Osteoblast (primary cell): ENCODE measurements around the gene ELOVL6. TPM values are rescaled to one million over a fixed set of nuclear protein-coding genes. Genes with fewer than 3 reads are reported as not detected.
A peak's percentile ranks its signal among the peaks of the same experiment; 100 is the strongest.

Experiments used
- DNase-seq: peaks from one replicate; pipeline ENCODE4 v3.0.0; 2011; ENCODE audit warnings: low spot score, mixed read lengths; ENCODE audit not compliant: insufficient read length; ENCODE audit errors: missing footprints
- H2AFZ ChIP-seq: 2 replicates; pipeline ENCODE4 v1.6.0; 2011; ENCODE audit warnings: mild to moderate bottlenecking, low read length
- H3K27ac ChIP-seq: 2 replicates; pipeline ENCODE4 v1.5.1; 2011; ENCODE audit warnings: mild to moderate bottlenecking, low read depth, low read length, moderate library complexity
- H3K27me3 ChIP-seq: 2 replicates; pipeline ENCODE4 v1.6.0; 2012; ENCODE audit warnings: mild to moderate bottlenecking, control low read depth, inconsistent platforms, low read length, moderate library complexity; ENCODE audit not compliant: insufficient read depth
- H3K36me3 ChIP-seq: 2 replicates; pipeline ENCODE4 v1.5.1; 2011; ENCODE audit warnings: mild to moderate bottlenecking, low read length, control low read depth, moderate library complexity; ENCODE audit not compliant: insufficient read depth
- H3K4me1 ChIP-seq: 2 replicates; pipeline ENCODE4 v1.5.1; 2011; ENCODE audit warnings: mild to moderate bottlenecking, low read length, control low read depth, moderate library complexity; ENCODE audit not compliant: insufficient read depth
- H3K4me2 ChIP-seq: 2 replicates; pipeline ENCODE4 v1.6.0; 2011; ENCODE audit warnings: mild to moderate bottlenecking, low read length; ENCODE audit not compliant: insufficient read depth
- H3K4me3 ChIP-seq: fragments of 200-600 bp; sonication (generic); 3 replicates; pipeline ENCODE4 v1.5.1; 2012; ENCODE audit warnings: mild to moderate bottlenecking, low read length, inconsistent platforms; ENCODE audit not compliant: insufficient read depth
- H3K79me2 ChIP-seq: 2 replicates; pipeline ENCODE4 v1.6.0; 2012; ENCODE audit warnings: mild to moderate bottlenecking, low read length, control low read depth, inconsistent platforms; ENCODE audit not compliant: insufficient read depth
- H3K9me3 ChIP-seq: 2 replicates; pipeline ENCODE4 v1.5.1; 2011; ENCODE audit warnings: low read depth, low read length, control low read depth
- H4K20me1 ChIP-seq: 2 replicates; pipeline ENCODE4 v1.6.0; 2012; ENCODE audit warnings: mild to moderate bottlenecking, low read length, control low read depth; ENCODE audit not compliant: insufficient read depth
- CTCF ChIP-seq: IDR thresholded peaks from 2 replicates; pipeline ENCODE4 v1.5.1; 2011; ENCODE audit warnings: mild to moderate bottlenecking, low read depth, low read length, moderate library complexity; ENCODE audit errors: extremely low read depth
- total RNA-seq: library from RNA; depleted of rRNA; stranded (reverse); fragments of >200 nt; gene quantifications from 2 replicates; pipeline ENCODE4 v1.2.3, GENCODE V29; 2012

Gene ELOVL6
- total RNA-seq, 1 donor: 12.7 TPM

GRCh38 chr4:110002326-110002725 is 196.1 kb downstream of the ELOVL6 start:
- no peaks in the 10 kb centered on the region for H3K9me3 ChIP-seq
- DNase-seq: no peak
- H3K4me3 ChIP-seq: no peak overlapping the region
- no peak overlapping the region for H3K27ac ChIP-seq
- H3K79me2 ChIP-seq: no peaks in the 10 kb centered on the region
- no peak overlapping the region for H3K4me2 ChIP-seq
- H3K4me1 ChIP-seq: no peaks in the 10 kb centered on the region
- no peak for TF ChIP-seq CTCF
- no peaks in the 10 kb centered on the region for H3K36me3 ChIP-seq
- no peak overlapping the region for H2AFZ ChIP-seq
- H3K27me3 ChIP-seq: peaks cover 6% of the 10 kb centered on the region
- no peaks in the 10 kb centered on the region for H4K20me1 ChIP-seq

GRCh38 chr4:109999585-109999912 is 198.9 kb downstream of the ELOVL6 start:
- Histone ChIP-seq H3K27me3 (peaks cover 21% of the 10 kb centered on the region), H3K9me3 (no peaks in the 10 kb centered on the region), H3K36me3 (no peaks in the 10 kb centered on the region), H3K79me2 (no peaks in the 10 kb centered on the region), H2AFZ (no peak overlapping the region), H3K4me3 (no peak overlapping the region), H3K4me1 (no peaks in the 10 kb centered on the region), H4K20me1 (no peaks in the 10 kb centered on the region), H3K4me2 (no peak overlapping the region), H3K27ac (no peak overlapping the region)
- DNase-seq: no peak
- no peak for TF ChIP-seq CTCF

- Histone ChIP-seq H3K27ac (no peak overlapping the region), H3K4me1 (no peaks in the 10 kb centered on the region), H2AFZ (no peak overlapping the region), H3K79me2 (no peaks in the 10 kb centered on the region), H3K9me3 (no peaks in the 10 kb centered on the region), H3K36me3 (no peaks in the 10 kb centered on the region), H3K4me2 (no peak overlapping the region), H4K20me1 (no peaks in the 10 kb centered on the region), H3K4me3 (no peak overlapping the region), H3K27me3 (peaks cover 23% of the 10 kb centered on the region)
- DNase-seq: peak; percentile 84
- TF ChIP-seq CTCF: peak; percentile 68
Observed at GRCh38 chr4:109998867-109999584, 199.4 kb downstream of the ELOVL6 start.

GRCh38 chr4:109996526-109996925 is 201.9 kb downstream of the ELOVL6 start:
- H3K9me3 ChIP-seq: no peaks in the 10 kb centered on the region
- TF ChIP-seq CTCF: no peak
- no peaks in the 10 kb centered on the region for H4K20me1 ChIP-seq
- H3K4me2 ChIP-seq: no peak overlapping the region
- H2AFZ ChIP-seq: no peak overlapping the region
- H3K27me3 ChIP-seq: peaks cover 23% of the 10 kb centered on the region
- H3K36me3 ChIP-seq: no peaks in the 10 kb centered on the region
- H3K4me1 ChIP-seq: no peaks in the 10 kb centered on the region
- no peaks in the 10 kb centered on the region for H3K79me2 ChIP-seq
- no peak for DNase-seq
- no peak overlapping the region for H3K4me3 ChIP-seq
- H3K27ac ChIP-seq: no peak overlapping the region
